ENCODE data around the gene DHPS.

- TF ChIP-seq GATA2 (IDR thresholded peaks at IDR 0.05; ENCODE audit: low read depth, low read length) (no peak), GATA3 (IDR thresholded peaks at IDR 0.05; ENCODE audit: low read depth, low read length) (no peak)
Measured at GRCh38 chr19:12668346-12668745, 13.3 kb downstream of the DHPS start.

Measured in SH-SY5Y (cell line).